Middle frontal gyrus (tissue), 1 donor: ENCODE data around the gene TMEM168.
"Not testable (repeated sequence)": the region's sequence is repeated elsewhere in the genome, so short reads cannot be mapped to it uniquely, and the experiment has no call there.

Experiments used
- DNase-seq: peaks from one replicate; pipeline ENCODE4 v3.0.0-alpha.2; 2015; ENCODE audit warnings: low spot score; ENCODE audit errors: extremely low spot score

Gene TMEM168

DNA sequence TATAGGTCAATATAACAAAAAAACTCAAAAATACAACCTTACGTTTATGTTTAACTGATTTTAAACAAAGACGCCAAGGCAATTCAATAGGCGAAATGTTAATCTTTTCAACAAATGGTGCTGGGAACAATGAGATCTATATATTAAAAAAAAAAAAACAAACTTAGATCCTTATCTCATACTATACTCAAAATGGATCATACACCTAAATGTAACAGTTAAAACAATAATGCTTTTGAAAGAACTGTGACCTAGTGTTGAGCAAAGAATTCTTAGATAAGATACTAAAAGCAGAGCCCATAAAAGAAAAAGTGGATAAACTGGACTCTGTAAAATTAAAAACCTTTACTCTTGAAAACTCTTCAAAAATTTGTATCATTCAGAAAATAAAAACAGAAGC is 8.6 kb downstream of the TMEM168 start:
- DNase-seq, result no peak

DNA sequence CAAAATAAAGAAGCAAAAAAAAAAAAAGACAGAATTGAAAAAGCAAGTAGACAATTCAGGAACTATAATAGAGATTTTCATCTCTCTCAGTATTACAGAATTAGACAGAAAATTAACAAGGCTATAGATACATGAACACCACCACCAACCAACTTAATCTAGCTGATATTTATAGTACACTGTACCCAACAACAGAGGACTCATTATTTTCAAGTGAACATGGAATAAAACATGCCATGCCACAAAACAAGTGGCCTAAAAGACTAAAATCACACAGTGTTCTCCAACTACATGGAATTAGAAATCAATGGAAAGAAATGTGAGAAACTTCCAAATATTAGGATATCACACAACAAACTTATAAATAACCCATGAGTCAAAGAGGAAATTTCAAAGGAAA is 9.1 kb downstream of the TMEM168 start:
- no peak for DNase-seq

DNA sequence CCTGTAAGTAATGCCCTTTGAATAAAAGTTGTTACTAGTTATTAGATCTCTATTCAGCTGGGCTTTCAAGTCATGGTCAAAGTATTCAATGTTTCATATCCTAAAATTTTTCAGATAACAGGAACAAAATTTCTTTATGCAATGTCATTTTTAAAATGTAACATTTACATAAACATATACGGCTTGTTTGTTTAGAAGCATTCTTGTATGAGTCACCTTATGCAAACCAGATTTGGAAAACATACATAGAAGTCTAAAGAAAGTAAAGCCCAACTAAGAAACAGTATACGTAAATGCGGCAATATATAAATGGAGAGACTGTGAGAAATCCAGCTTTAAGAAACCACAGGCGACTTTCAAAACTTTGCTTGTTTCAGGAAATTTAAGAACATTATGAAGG is 10.5 kb downstream of the TMEM168 start:
- no peak for DNase-seq

DNA sequence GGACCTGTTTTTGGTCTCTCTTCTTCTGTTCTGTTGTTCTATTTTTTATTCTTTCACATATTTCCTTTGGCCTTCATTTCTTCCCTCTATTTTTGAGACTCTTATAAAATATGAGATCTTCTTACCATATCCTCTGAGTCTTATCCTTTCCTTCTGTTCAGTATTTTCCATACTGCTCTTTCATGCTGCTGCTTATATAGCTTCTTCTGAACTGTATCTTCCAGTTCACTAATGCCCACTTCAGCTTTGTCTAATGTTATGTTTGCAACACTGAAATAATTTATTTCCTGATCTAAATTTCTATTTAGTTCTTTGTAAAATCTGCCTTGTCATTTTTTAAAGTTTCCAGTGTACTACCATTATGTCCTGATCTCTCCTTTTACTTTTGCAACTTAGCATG is 12.8 kb downstream of the TMEM168 start:
- DNase-seq, result no peak

DNA sequence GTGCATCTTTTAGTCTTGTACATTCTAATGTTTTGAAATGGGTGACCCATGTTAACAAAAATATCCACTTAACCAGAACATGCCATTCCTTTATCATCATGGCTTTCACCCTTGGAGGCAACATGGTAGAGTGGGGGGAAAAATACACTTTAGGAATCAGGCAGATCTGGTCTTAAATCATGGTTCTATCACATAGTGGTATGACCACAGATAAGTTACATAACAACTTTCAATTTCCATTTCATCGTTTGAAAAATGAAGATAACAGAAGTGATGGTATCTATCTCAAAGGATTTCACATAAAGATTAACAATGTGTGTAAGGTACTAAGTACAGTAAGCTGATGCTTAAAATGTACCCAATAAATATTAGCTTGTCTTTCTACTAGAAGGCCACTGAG is 19.0 kb downstream of the TMEM168 start:
- no peak for DNase-seq

DNA sequence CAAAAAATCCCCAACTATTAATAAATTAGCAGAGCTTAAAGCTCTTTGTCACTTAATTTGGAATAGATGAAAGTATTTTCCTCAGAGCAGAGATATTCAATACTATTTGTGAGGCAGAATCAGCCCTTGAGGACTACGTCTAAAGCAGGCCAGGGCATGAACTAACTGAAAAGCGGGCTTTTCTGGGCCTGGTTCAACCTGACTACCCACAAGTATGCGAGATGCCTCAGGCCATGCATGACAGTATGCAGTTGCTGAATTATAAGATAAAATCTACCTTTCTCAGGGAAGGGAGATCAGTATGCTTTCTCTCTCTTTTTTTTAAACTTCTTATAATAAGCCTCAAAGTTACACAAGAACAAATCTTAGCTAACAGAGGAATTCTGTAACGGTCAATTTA is 20.1 kb downstream of the TMEM168 start:
- DNase-seq, result no peak

DNA sequence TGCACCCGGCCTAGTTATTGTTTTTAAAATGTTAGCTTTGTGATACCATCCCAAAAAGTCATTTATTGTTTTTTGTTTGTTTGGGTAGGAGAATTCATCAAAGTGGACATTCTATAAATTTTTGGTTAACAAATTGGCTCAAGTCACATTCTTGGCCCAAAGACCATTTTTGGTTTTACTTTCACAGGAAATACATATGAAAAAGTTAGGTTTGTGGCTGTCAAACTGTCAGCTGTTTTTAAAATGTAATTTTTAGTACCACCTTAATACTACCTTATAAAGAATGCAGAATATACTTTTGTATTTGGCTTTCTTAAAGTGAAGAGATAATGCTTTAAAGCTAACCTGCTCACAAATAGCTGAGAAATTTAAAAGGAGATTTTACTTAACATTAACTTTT is 25.1 kb downstream of the TMEM168 start:
- DNase-seq, result no peak

DNA sequence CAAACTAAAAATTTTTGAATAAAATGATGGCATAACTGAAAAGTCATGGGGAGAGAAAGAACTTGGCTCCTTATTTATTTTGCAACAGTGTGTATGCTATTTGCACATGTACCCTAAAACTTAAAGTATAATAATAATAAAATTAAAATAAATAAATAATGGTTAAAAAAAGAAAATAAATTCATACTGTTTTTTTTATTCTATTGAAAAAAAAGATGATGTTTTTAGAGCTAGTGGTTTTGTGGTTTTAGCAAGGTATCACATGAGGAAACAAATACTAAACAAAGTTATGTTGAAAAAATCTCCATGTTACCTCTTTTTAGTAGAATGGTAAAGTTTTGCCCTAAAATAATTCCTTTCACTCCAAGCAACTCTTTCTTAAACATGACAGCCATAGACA is 26.2 kb downstream of the TMEM168 start:
- DNase-seq, result no peak

DNA sequence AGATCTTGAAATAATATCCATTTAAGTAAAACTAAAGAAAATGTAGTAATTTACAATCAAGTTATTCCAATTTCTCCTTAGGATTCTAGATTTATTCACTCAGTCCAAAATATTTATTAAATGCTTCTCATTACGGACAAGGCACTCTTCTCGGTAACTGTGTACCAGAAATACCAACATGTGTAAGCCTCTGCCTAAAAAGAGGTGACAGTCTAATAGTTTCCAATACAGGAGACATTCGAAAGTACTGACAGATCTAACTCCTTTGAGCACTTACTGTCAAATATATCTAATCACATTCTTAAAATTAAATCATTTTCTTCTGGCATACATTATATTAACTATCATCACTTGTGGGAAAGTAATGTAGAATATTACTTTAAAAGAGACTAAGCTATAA is 26.9 kb downstream of the TMEM168 start:
- no peak for DNase-seq

DNA sequence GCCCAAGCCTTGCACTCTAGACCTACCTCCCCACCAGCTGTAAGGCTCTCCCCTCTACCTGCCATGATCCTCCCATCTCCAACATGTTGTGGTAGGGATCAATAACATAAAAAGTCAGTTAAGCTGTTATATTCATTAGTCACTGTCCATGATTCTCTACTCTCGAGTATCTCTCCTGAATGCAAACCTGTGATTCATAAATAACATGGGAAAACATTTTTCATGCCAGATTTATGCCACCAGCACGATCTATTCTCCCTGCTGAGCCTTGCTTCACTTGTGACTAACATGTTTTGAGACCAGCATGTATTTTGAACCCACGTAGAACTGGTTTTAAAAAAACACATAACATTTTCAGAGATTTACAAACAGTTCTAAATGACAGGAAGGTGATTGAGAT is 30.3 kb downstream of the TMEM168 start:
- DNase-seq, result no peak

DNA sequence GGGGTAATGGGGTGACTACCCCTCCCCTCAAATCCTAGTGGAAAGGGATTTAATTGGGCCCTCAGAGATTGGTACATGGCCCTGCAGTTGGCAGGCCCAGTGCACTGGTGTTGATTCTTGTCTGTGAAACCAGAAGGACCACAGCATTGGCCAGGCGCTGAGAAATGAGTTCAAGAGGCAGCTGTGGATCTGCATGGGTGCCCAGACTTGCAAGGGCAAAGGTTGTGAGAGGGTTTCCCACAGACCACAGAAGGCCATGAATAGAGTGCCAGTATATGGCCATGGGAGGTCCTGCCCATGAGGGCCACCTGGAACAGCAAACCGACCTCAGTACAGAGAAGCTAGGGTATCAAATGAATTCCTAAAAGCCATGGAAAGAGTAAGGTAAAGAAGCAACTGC is 32.9 kb downstream of the TMEM168 start:
- DNase-seq, result no peak

DNA sequence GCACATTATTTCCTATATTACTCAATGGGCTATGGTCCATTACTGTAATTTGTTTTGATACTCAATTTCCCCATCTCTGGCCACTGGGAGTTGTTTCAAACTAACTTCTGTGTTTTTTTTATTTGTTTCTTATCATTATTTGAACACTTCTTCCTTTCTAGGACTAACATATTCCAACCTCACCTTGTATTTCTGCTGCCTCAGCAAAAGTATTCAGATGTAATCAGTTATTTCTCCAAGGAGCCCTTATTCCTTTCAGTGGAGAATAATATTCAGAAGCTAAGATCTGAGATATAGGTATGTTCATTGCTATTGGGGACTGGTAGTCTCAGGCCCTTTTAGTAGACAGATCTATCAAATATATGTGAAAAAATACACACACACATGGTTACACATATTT is 36.9 kb downstream of the TMEM168 start:
- DNase-seq, result no peak

DNA sequence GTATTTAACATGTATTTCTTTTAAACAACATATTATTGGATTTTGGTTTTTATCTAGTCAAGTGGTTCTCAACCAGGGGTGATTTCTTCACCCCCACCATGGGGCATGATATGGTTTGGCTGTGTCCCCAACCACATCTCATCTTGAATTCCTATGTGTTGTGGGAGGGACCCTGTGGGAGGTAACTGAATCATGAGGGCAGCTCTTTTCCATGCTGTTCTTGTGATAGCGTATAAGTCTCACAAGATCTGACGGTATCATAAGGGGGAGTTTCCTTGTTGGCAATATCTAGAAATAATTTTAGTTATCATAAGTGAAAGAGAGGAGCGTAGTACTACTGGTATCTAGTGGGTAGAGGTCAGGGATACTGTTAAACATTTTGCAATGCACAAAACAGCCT is 37.6 kb downstream of the TMEM168 start:
- no peak for DNase-seq

DNA sequence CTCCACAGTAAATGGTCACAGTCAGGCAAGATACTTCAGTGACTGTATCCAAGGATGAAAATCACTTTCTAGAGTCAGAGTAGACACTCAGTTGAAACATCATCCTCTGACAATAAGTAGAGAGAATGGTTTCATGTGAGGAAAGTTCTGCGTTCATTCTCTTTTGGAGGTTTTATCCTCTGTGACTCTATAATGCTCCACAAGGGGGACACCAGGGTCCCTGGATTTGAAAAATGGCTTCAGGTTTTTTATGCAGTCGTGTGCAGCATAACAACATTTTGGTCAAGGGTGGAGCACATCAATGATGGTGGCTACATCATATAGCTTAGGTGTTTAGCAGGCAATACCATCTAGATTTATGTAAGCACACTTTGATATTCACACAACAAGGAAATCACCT is 40.4 kb downstream of the TMEM168 start:
- DNase-seq, result no peak

DNA sequence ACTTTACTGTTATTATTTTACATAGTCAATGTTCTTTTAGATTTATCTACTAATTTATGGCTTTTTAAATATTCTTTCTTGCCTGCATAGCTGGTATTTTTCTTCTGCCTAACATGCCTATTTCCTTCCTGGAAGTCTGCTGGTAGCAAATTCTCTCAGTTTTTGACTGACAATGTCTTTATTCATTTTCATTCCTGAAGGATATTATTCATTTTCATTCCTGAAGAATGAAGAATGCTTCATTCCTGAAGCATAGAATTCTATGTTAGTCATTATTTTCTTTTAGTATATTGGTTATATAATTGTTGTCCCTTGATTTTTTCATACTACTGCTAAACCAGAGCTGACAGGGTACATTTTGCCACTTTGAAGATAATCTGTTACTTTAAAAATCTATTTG is 41.8 kb downstream of the TMEM168 start:
- no peak for DNase-seq

DNA sequence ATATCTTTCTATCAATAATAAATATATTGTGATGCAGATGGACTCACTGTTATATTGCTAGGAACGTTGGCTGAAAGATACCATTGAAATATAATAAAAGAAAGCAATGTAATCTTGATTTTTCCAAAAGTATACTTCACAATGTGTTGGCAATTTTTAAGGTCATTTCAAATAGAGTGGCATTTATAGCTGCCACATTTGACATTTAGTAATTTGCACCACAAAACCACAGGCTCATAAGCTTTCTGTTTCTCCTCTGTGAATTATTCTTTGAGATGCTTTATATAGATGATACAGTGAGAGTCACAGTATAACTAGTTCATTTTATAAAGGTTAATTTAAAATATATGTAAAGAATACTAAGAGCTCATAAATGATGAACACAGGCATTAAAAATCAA is 44.6 kb downstream of the TMEM168 start:
- DNase-seq, result no peak

DNA sequence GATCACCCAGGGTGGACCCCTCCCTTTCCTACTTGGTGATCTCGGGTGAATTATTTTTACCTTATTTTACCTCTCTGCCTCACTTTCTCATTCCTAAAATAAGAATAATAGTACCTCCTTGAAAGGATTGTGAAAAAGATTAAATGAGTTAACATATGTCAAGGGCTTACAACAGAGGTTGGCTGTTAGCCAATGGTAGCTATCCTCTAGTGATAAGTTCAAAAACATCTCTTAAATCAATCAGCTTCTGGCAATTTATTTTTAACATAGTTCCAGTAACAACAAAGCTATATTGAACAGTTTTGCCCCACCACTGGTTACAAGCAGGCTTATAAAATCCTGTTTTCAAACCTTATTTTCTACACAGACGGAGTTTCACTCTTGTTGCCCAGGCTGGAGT is 45.4 kb downstream of the TMEM168 start:
- DNase-seq, result no peak

DNA sequence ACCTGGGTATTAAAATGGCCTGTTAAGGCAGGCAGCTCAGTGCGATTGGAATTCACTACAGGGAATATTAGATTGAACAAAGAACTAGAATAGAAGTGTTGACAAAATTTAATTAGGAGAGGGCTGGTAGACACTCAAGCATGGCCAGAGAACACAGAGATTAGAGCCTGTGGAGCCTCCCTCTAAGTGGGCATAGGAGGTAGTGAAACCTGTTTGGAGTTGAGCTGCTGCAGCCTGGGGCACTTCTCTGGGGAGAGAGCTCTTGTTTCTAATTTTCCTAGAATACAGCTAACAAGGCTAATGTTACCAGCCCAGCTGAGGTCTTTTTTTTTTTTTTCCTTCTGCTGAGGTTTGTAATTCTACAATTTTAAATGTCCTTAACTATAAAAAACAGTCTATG is 46.4 kb downstream of the TMEM168 start:
- DNase-seq, result no peak

DNA sequence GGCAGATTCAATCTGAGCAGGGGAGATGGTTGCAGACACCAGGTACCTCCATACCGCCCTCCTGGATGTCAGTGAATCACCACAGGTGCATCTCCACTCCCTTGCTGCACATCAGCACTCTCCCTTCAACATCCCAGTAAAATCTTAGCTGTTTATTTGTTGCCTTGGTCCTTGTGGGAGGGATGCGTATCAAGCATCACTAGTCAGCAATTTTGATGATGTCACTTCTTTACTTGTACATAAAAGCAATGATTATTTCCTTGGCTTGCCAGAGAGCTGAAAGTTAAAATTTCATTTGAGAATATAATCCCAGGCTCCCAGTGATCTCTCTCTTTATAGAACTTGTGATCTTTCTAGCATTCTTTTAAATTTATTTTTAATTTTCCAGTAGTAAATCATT is 49.5 kb downstream of the TMEM168 start:
- DNase-seq, result no peak

DNA sequence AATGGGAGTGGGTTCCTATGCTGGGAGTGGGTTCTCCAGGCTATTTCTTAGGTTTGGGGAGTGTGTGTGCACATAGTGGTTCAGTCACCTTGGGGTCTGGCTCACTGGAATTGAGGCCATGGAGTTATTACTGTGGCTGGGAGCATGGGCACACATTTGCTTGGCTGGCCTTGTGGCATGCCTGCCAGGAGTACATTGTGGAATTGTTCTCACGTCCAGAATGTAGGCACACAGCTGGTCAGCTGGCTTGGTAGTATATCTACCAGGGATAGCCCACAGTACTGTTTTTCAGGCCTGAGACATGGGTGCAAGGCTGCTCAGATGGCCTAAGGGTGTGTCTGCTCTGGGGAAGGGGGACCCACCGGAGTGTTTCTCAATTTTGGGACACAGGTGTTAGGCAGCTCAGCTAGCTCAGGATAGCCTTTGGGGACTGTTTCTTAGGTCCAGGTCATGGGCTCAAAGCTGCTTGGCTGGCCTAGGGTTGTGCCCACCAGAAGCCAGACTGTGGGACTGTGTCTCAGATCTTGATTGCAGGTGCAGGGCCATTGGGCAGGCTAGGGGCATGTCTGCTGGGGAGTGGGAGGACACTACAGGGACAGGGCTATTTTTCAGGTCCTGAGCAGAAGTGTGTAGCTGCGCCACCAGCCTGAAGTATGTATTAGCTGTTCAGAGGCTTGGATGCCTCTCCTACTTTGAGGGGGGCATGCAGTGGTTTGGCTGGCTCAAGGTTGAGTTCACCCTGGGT is 50.6 kb downstream of the TMEM168 start:
- no peak for DNase-seq

DNA sequence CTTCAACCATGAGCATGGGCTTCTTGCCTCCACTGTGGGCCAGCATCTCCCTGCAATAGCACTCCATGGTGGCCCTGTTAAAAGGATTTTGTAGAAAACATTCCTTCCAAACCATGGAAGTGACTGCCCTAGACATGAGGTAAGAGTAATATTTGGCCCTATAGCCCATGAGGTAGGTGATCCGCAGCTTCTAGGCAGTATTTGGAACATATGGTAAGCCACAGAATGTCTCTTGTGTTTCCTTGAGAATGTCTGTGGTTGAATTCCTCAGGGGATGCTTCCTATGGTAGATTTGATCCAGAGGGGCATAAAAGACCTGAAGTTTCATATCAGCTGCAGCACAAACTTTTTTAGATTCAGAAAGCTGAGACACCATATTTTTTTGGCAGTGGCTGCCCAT is 54.9 kb downstream of the TMEM168 start:
- DNase-seq, result no peak

DNA sequence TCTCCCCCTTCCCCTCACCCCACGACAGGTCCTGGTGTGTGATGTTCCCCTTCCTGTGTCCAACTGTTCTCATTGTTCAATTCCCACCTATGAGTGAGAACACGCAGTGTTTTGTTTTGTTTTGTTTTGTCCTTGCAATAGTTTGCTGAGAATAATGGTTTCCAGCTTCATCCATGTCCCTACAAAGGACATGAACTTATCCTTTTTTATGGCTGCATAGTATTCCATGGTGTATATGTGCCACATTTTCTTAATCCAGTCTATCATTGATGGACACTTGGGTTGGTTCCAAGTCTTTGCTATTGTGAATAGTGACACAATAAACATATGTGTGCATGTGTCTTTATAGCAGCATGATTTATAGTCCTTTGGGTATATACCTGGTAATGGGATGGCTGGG is 58.9 kb downstream of the TMEM168 start:
- not testable (repeated sequence) for DNase-seq

DNA sequence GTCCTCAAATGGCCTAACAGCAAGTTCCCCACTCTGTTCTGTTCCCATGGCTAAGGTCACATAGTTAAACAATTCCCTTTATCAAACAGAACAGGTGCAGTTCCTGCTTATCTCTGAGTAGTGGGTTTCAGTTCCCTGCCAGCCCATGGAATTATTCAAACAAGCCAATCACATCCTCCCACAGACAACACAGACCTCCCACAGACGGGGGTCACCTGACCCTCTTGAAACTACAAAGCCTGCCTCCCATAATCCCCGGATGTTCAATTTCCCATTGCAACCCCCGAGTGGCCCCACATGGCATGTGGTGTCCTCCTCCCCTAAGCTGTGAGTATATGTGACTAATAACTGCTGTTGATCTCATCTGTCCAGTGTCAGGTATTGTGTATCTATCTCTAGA is 64.1 kb downstream of the TMEM168 start:
- DNase-seq, result no peak

DNA sequence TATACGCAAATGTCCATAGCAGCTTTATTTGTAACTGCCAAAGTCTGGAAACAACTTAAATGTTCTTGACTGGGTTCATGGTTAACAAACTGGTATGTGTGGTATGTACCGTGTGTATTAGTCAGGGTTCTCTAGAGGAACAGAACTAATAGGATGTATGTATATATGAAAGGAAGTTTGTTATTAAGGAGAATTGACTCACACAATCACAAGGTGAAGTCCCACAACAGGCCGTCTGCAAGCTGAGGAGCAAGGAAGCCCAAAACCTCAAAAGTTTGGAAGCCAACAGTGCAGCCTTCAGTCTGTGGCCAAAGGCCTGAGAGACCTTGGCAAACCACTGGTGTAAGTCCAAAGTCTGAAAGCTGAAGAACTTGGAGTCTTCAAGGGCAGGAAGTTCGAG is 66.8 kb downstream of the TMEM168 start:
- no peak for DNase-seq
